DND-41 (cell line): Measurements from ENCODE around the gene CEBPZOS.

ENCODE experiments used
- EZH2 ChIP-seq: IDR thresholded peaks from 3 replicates; pipeline ENCODE4 v1.6.1; 2012; ENCODE audit warnings: borderline replicate concordance, low read depth, mild to moderate bottlenecking, moderate library complexity, low read length, inconsistent platforms; ENCODE audit not compliant: severe bottlenecking
- TF ChIP-seq, protein P1 (sequence below): IDR thresholded peaks from 2 replicates; pipeline ENCODE4 v1.5.1; 2012; ENCODE audit warnings: borderline replicate concordance, low read length, moderate library complexity, mild to moderate bottlenecking; ENCODE audit not compliant: poor library complexity, severe bottlenecking; ENCODE audit errors: extremely low read depth

DNA sequence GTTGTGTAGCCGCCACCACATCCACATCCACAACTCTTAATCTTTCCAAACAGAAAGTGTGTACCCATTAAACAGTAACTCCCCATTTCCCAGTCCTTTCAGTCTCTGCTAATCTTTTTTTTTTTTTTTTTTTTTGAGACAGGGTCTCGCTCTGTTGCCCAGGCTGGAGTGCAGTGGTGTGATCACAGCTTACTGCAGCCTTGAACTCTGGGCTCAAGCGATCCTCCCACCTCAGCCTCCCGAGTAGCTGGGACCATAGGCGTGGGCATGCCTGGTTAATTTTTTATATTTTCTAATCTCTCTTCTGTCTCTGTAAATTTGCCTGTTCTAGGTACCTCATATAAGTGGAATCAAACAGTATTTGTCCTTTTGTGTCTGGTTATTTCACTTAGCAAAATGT lies 43.1 kb upstream of the CEBPZOS start:
- TF ChIP-seq, protein P1, sequence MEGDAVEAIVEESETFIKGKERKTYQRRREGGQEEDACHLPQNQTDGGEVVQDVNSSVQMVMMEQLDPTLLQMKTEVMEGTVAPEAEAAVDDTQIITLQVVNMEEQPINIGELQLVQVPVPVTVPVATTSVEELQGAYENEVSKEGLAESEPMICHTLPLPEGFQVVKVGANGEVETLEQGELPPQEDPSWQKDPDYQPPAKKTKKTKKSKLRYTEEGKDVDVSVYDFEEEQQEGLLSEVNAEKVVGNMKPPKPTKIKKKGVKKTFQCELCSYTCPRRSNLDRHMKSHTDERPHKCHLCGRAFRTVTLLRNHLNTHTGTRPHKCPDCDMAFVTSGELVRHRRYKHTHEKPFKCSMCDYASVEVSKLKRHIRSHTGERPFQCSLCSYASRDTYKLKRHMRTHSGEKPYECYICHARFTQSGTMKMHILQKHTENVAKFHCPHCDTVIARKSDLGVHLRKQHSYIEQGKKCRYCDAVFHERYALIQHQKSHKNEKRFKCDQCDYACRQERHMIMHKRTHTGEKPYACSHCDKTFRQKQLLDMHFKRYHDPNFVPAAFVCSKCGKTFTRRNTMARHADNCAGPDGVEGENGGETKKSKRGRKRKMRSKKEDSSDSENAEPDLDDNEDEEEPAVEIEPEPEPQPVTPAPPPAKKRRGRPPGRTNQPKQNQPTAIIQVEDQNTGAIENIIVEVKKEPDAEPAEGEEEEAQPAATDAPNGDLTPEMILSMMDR: no peak
- no peak for TF ChIP-seq EZH2
